SJSA1 (cell line): Measurements from ENCODE around the gene SUGP2. TPM values are rescaled to one million over a fixed set of nuclear protein-coding genes. Genes with fewer than 3 reads are reported as not detected.

Experiments
- DNase-seq, 2 experiments: peaks; one replicate each; pipeline ENCODE4 v3.0.0-alpha.2; 2015 to 2020; ENCODE audit warnings: low spot score in 2 of 2, low read depth in 1 of 2
- H3K27ac ChIP-seq: fragments of 250-450 bp; sonication (Bioruptor Pico); 2 replicates; pipeline ENCODE4 v1.5.1; 2020; ENCODE audit warnings: mild to moderate bottlenecking, moderate library complexity
- H3K27me3 ChIP-seq: fragments of 250-450 bp; sonication (Bioruptor Pico); replicated peaks from 2 replicates; pipeline ENCODE4 v1.5.1; 2020; ENCODE audit warnings: mild to moderate bottlenecking, moderate library complexity
- H3K36me3 ChIP-seq: fragments of 250-450 bp; sonication (Bioruptor Pico); 2 replicates; pipeline ENCODE4 v1.5.1; 2020; ENCODE audit warnings: mild to moderate bottlenecking
- H3K4me1 ChIP-seq: fragments of 250-450 bp; sonication (Bioruptor Pico); replicated peaks from 2 replicates; pipeline ENCODE4 v1.6.1; 2021; ENCODE audit warnings: mild to moderate bottlenecking
- H3K4me3 ChIP-seq: fragments of 250-450 bp; sonication (Bioruptor Pico); 2 replicates; pipeline ENCODE4 v1.5.1; 2020; ENCODE audit warnings: mild to moderate bottlenecking
- H3K9me3 ChIP-seq: fragments of 250-450 bp; sonication (Bioruptor Pico); replicated peaks from 2 replicates; pipeline ENCODE4 v1.5.1; 2020; ENCODE audit warnings: mild to moderate bottlenecking
- total RNA-seq: library from RNA; depleted of rRNA; stranded (reverse); fragments of >200 nt; shearing (Covaris generic); gene quantifications from 2 replicates; pipeline ENCODE4 v1.2.3, GENCODE V29; 2014; rRNA removed

SUGP2 gene
- total RNA-seq, 1 experiment from 2014 or later: 46.4 TPM

GRCh38 chr19:18942692-18943091 lies 90.6 kb downstream of the SUGP2 start:
- Histone ChIP-seq H3K27me3 (no peaks in the 10 kb centered on the region), H3K4me1 (peaks cover 9% of the 10 kb centered on the region), H3K36me3 (peaks cover 11% of the 10 kb centered on the region), H3K4me3 (no peak overlapping the region), H3K27ac (no peak overlapping the region), H3K9me3 (no peaks in the 10 kb centered on the region)
- DNase-seq: no peak

GRCh38 chr19:18941628-18942354 lies 91.5 kb downstream of the SUGP2 start:
- H3K4me3 ChIP-seq: no peak overlapping the region
- no peaks in the 10 kb centered on the region for H3K9me3 ChIP-seq
- DNase-seq: no peak
- no peaks in the 10 kb centered on the region for H3K27me3 ChIP-seq
- H3K27ac ChIP-seq: no peak overlapping the region
- H3K4me1 ChIP-seq: peaks cover 9% of the 10 kb centered on the region
- H3K36me3 ChIP-seq: peaks cover 11% of the 10 kb centered on the region

Other genes starting within 250 kb of the SUGP2 start
- not detected in 2 replicates for gene COMP, start 242.2 kb downstream of the SUGP2 start, total RNA-seq
- 47.6 and 68.1 TPM in 2 replicates for gene UPF1, start 201.6 kb downstream of the SUGP2 start, total RNA-seq
- not detected in 2 replicates for gene CERS1, start 137.4 kb downstream of the SUGP2 start, total RNA-seq
- gene COPE, start 114.1 kb downstream of the SUGP2 start, total RNA-seq: 353 and 598 TPM in 2 replicates
- gene DDX49, start 113.8 kb downstream of the SUGP2 start, total RNA-seq: 105 and 134 TPM in 2 replicates
- 53.7 and 79.3 TPM in 2 replicates for gene HOMER3, start 92.3 kb downstream of the SUGP2 start, total RNA-seq
- 54.9 and 59.9 TPM in 2 replicates for gene ARMC6, start 86 bp upstream of the SUGP2 start, total RNA-seq
- 3.4 and 6.7 TPM in 2 replicates for gene SLC25A42, start 30.5 kb upstream of the SUGP2 start, total RNA-seq
- gene TMEM161A, start 105.0 kb upstream of the SUGP2 start, total RNA-seq: 18.3 and 23.5 TPM in 2 replicates
- 0.11 TPM in 1 of 2 replicates, not detected in the other for gene MEF2B, start 136.7 kb upstream of the SUGP2 start, total RNA-seq
- gene BORCS8, start 158.6 kb upstream of the SUGP2 start, total RNA-seq: 22.7 and 33.8 TPM in 2 replicates
- gene RFXANK, start 158.7 kb upstream of the SUGP2 start, total RNA-seq: 47.7 and 171 TPM in 2 replicates
- gene NR2C2AP, start 169.9 kb upstream of the SUGP2 start, total RNA-seq: 29.2 and 29.5 TPM in 2 replicates
- gene NCAN, start 178.4 kb upstream of the SUGP2 start, total RNA-seq: not detected in 2 replicates
- gene TM6SF2, start 239.8 kb upstream of the SUGP2 start, total RNA-seq: 0.31 and 1.1 TPM in 2 replicates